NCI-H1417 treated with DMSO at 0.1 percent for 48 hours (cell line): ENCODE measurements around the gene CES1.
"Not testable (repeated sequence)": the region's sequence is repeated elsewhere in the genome, so short reads cannot be mapped to it uniquely, and the experiment has no call there.

Experiments
- DNase-seq: peaks from one replicate; lab custom pipeline; 2025; lab: John Stamatoyannopoulos, UW

The CES1 gene

GRCh38 chr16:55830658-55831294 lies 2.1 kb downstream of the CES1 start:
- no peak for DNase-seq

GRCh38 chr16:55829232-55829631 lies 3.7 kb downstream of the CES1 start:
- not testable (repeated sequence) for DNase-seq

- no peak for DNase-seq
Observed at GRCh38 chr16:55828680-55829079, 4.2 kb downstream of the CES1 start.

GRCh38 chr16:55825115-55825728 lies 7.7 kb downstream of the CES1 start:
- DNase-seq = no peak

- no peak for DNase-seq
Observed at GRCh38 chr16:55824473-55825000, 8.4 kb downstream of the CES1 start.

GRCh38 chr16:55822280-55822810 lies 10.6 kb downstream of the CES1 start:
- no peak for DNase-seq

- no peak for DNase-seq
Observed at GRCh38 chr16:55821210-55821609, 11.7 kb downstream of the CES1 start.

GRCh38 chr16:55820615-55821014 lies 12.3 kb downstream of the CES1 start:
- no peak for DNase-seq

GRCh38 chr16:55817236-55817912 lies 15.5 kb downstream of the CES1 start:
- no peak for DNase-seq

GRCh38 chr16:55816222-55816621 lies 16.7 kb downstream of the CES1 start:
- DNase-seq = not testable (repeated sequence)

GRCh38 chr16:55815320-55815719 lies 17.6 kb downstream of the CES1 start:
- no peak for DNase-seq

- DNase-seq = not testable (repeated sequence)
Observed at GRCh38 chr16:55814174-55814573, 18.7 kb downstream of the CES1 start.

GRCh38 chr16:55813730-55814129 lies 19.2 kb downstream of the CES1 start:
- DNase-seq = not testable (repeated sequence)

- no peak for DNase-seq
Observed at GRCh38 chr16:55812951-55813350, 19.9 kb downstream of the CES1 start.

- DNase-seq = no peak
Observed at GRCh38 chr16:55811811-55812210, 21.1 kb downstream of the CES1 start.

GRCh38 chr16:55810451-55810961 lies 22.4 kb downstream of the CES1 start:
- DNase-seq = no peak

- DNase-seq = no peak
Observed at GRCh38 chr16:55809851-55810250, 23.0 kb downstream of the CES1 start.

- DNase-seq = no peak
Observed at GRCh38 chr16:55809386-55809785, 23.5 kb downstream of the CES1 start.

- DNase-seq = not testable (repeated sequence)
Observed at GRCh38 chr16:55808286-55808685, 24.6 kb downstream of the CES1 start.

- not testable (repeated sequence) for DNase-seq
Observed at GRCh38 chr16:55805104-55805503, 27.8 kb downstream of the CES1 start.

- DNase-seq = not testable (repeated sequence)
Observed at GRCh38 chr16:55803681-55804080, 29.2 kb downstream of the CES1 start.

- not testable (repeated sequence) for DNase-seq
Observed at GRCh38 chr16:55792934-55793374, 39.9 kb downstream of the CES1 start.
